Measurements from ENCODE around the gene PRR16. TPM values are rescaled to one million over a fixed set of nuclear protein-coding genes. Genes with fewer than 3 reads are reported as not detected.

PRR16 gene
- not detected in 2 replicates for polyA plus RNA-seq (2011; rRNA removed)
- polyA plus RNA-seq (2012; cell fraction: cytosol; rRNA removed), result not detected in 2 replicates
- polyA plus RNA-seq (2012; cell fraction: nucleus; rRNA removed), result not detected in 2 replicates
- 0.05 TPM in 1 of 3 replicates, not detected in the others for polyA plus RNA-seq (2017; fragmentation: RNase III; extraction: RNeasy Plus Mini Kit Qiagen cat#74134 plus additional on column Dnase treatment)
- polyA minus RNA-seq (2011; rRNA and poly(A)+ RNA removed), result not detected in 2 replicates

- Histone ChIP-seq H3K4me2 (peak within 1 kb of the TSS; percentile 93), H3K4me1 (peaks cover 11% of the 10 kb centered on the region; the same call in 2 of the 3 replicates), H3K4me3 (peak within 1 kb of the TSS; percentile 43), H3K9me3 (no peaks in the 10 kb centered on the region), H3K27ac (peak within 1 kb of the TSS in 1 of 2 experiments; percentile 31; a peak in 1 of 6 replicates)
- ATAC-seq, result peak; percentile 86 to 97
- FAIRE-seq, result no peak
- CTCF ChIA-PET, result interaction anchor here (0.6 kb wide), 1 partner anchor 512 kb away, joined by 3 read pairs; no protein-coding TSS in a partner anchor
- WGBS (ENCODE audit: missing lambda C conversion rate), result 0% methylated on average over 9 of the region's 62 CpGs
- TF ChIP-seq POLR2A (IDR thresholded peaks at IDR 0.05; ENCODE audit: low read length), result no peak
- TF ChIP-seq MAX (IDR thresholded peaks at IDR 0.05), result peak; percentile 48; the same call in 1 of the 2 replicates
- TF ChIP-seq CEBPB (IDR thresholded peaks at IDR 0.05), result no peak
- no peak for TF ChIP-seq BCL3 (IDR thresholded peaks at IDR 0.05)
- no peak for TF ChIP-seq CBX2 (IDR thresholded peaks at IDR 0.05; ENCODE audit: borderline replicate concordance, low read depth)
- TF ChIP-seq ZC3H11A (IDR thresholded peaks at IDR 0.05), result no peak
- no peak for TF ChIP-seq RAD21 (conservative IDR thresholded peaks at IDR 0.05 in 1 of 2, IDR thresholded peaks at IDR 0.05 in 1 of 2)
- TF ChIP-seq E2F6 (IDR thresholded peaks at IDR 0.05; ENCODE audit: borderline replicate concordance, low read depth), result peak; percentile 60
- no peak for TF ChIP-seq NFE2L2 (conservative IDR thresholded peaks at IDR 0.05; ENCODE audit: low read length)
- no peak for TF ChIP-seq HOXB13 (CRISPR knock-in tag; IDR thresholded peaks at IDR 0.05; ENCODE audit: low read depth)
- TF ChIP-seq JUNB (IDR thresholded peaks at IDR 0.05), result no peak
- TF ChIP-seq SREBF2 (IDR thresholded peaks at IDR 0.05), result no peak
- no peak for TF ChIP-seq ZFP36 (IDR thresholded peaks at IDR 0.05; ENCODE audit: borderline replicate concordance, partially characterized antibody)
- no peak for TF ChIP-seq ESRRA (IDR thresholded peaks at IDR 0.05; ENCODE audit: borderline replicate concordance, low read length)
- no peak for TF ChIP-seq NPAS2 (CRISPR knock-in tag; IDR thresholded peaks at IDR 0.05; ENCODE audit: borderline replicate concordance)
- no peak for TF ChIP-seq EHMT2 (IDR thresholded peaks at IDR 0.05; ENCODE audit: low read depth)
- peak; percentile 8; the same call in 1 of the 3 replicates for TF ChIP-seq CTCF (IDR thresholded peaks at IDR 0.05)
- no peak for TF ChIP-seq HOXB5 (CRISPR knock-in tag; IDR thresholded peaks at IDR 0.05)
- no peak for TF ChIP-seq FOSL2 (IDR thresholded peaks at IDR 0.05)
- no peak for TF ChIP-seq FOSL2 (CRISPR knock-in tag; IDR thresholded peaks at IDR 0.05)
- no peak for TF ChIP-seq MYC (IDR thresholded peaks at IDR 0.05; ENCODE audit: borderline replicate concordance, low read length)
- no peak for TF ChIP-seq HDAC2 (IDR thresholded peaks at IDR 0.05)
- no peak for TF ChIP-seq HOXA7 (CRISPR knock-in tag; IDR thresholded peaks at IDR 0.05)
- POLR2A ChIA-PET, result no interaction called here
- peak; percentile 23 to 40 for DNase-seq (ENCODE audit: low read depth in 1 of 2, low spot score in 1 of 2)
Observed at GRCh38 chr5:120463991-120464626, at the start of gene PRR16. Gene PRR16, plus strand, starts transcription at chr5:120464300.

- TF ChIP-seq KDM5A (IDR thresholded peaks at IDR 0.05), result no peak
- no peak for TF ChIP-seq CHD2 (IDR thresholded peaks at IDR 0.05; ENCODE audit: low read length, partially characterized antibody)
- no peak for TF ChIP-seq TFCP2L1 (CRISPR knock-in tag; IDR thresholded peaks at IDR 0.05)
- no peak for TF ChIP-seq CEBPB (IDR thresholded peaks at IDR 0.05)
- ATAC-seq (no peak), FAIRE-seq (no peak), DNase-seq (ENCODE audit: low read depth in 1 of 2, low spot score in 1 of 2) (no peak)
- ChIA-PET CTCF (no interaction called here), POLR2A (no interaction called here)
- H3K4me3 ChIP-seq, result no peak overlapping the region
- H3K4me2 ChIP-seq, result no peak overlapping the region
- no peak overlapping the region for H3K27ac ChIP-seq
- H3K4me1 ChIP-seq, result no peaks in the 10 kb centered on the region
- 6% methylated on average over 1 of the region's 1 CpG for WGBS (ENCODE audit: missing lambda C conversion rate)
- no peaks in the 10 kb centered on the region for H3K9me3 ChIP-seq
Observed at GRCh38 chr5:120415985-120416384, 48.1 kb upstream of the PRR16 start.
